ENCODE data around the gene ZFAND6. TPM values are rescaled to one million over a fixed set of nuclear protein-coding genes. Genes with fewer than 3 reads are reported as not detected.

ZFAND6 gene
- total RNA-seq, 1 donor from 2014 or later = 59.2 TPM

DNA sequence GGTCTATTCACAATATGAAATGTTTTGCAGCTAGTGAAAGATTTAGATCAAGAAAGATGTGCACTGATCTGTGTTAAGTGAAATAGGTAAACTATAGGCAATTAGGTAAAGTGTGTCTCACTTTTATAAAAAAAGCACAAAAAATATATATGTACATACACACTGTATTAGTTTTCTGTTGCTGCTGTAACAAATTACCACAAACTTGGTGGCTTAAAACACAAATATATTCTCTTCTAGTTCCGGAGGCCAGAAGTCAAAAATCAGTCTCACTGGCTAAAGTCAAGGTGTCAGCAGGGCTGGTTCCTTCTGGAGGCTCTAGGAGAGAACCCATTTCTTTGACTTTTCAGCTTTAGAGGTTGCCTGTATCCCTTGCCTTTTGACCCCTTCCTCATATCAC is 104.4 kb downstream of the ZFAND6 start:
- intact Hi-C loops (cut with micrococcal nuclease) = no loop called here

DNA sequence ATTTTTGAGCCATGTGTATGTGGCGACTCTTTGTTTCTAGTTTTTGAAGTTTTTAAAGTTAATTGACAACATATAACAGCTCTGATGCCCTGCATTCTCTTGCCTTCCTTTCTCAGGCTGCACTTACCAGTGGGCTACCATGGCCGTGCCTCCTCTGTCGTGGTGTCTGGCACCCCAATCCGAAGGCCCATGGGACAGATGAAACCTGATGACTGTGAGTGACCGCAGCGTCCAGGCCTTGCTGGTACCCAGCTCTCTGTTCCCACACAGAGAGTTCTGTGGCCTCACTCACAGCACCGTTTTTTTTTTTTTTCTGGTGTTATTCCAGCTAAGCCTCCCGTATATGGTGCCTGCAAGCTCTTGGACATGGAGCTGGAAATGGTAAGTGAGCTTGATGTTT is 108.5 kb downstream of the ZFAND6 start:
- intact Hi-C loops (cut with micrococcal nuclease) = no loop called here

GRCh38 chr15:80168421-80168820 is 108.9 kb downstream of the ZFAND6 start:
- intact Hi-C loops (cut with micrococcal nuclease) = no loop called here

- intact Hi-C loops (cut with micrococcal nuclease) = loop anchor here (5.0 to 10.0 kb wide), 2 partner anchors 318 to 405 kb away; no protein-coding TSS in a partner anchor
These were observed 110.4 kb downstream of the ZFAND6 start for GRCh38 chr15:80169768-80170357.

DNA sequence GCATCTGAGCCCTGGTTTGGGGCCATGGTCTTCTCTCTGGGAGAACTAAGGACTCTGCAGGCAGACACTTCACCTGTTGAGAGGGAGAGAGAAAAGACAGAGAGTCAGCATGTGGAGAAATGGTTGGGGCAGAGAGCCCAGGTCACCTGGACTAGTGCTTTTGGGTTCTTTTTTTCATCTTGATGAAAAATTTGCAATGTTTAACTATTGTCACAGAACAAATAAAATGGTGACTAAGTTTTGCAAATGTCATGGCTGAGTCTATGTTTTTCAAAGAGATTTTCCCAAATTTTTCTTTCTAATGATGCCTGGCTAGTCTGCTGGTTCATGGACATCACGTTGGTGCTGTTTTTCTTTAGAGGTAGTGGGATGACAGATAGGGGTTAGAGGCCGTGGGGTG is 111.1 kb downstream of the ZFAND6 start:
- intact Hi-C loops (cut with micrococcal nuclease) = loop anchor here (5.0 to 10.0 kb wide), 2 partner anchors 318 to 406 kb away; no protein-coding TSS in a partner anchor

- intact Hi-C loops (cut with micrococcal nuclease) = loop anchor here (2.0 to 10.0 kb wide), 3 partner anchors 81 to 407 kb away; no protein-coding TSS in a partner anchor
These were observed 112.3 kb downstream of the ZFAND6 start for GRCh38 chr15:80171787-80172186.

- intact Hi-C loops (cut with micrococcal nuclease) = loop anchor here (2.0 to 10.0 kb wide), 3 partner anchors 82 to 408 kb away; no protein-coding TSS in a partner anchor
These were observed 112.9 kb downstream of the ZFAND6 start for GRCh38 chr15:80172401-80172800.

GRCh38 chr15:80173022-80173759 is 113.7 kb downstream of the ZFAND6 start:
- intact Hi-C loops (cut with micrococcal nuclease) = loop anchor here (1.0 to 10.0 kb wide), 6 partner anchors 20 to 408 kb away; partner anchors contain the start of gene ZFAND6

DNA sequence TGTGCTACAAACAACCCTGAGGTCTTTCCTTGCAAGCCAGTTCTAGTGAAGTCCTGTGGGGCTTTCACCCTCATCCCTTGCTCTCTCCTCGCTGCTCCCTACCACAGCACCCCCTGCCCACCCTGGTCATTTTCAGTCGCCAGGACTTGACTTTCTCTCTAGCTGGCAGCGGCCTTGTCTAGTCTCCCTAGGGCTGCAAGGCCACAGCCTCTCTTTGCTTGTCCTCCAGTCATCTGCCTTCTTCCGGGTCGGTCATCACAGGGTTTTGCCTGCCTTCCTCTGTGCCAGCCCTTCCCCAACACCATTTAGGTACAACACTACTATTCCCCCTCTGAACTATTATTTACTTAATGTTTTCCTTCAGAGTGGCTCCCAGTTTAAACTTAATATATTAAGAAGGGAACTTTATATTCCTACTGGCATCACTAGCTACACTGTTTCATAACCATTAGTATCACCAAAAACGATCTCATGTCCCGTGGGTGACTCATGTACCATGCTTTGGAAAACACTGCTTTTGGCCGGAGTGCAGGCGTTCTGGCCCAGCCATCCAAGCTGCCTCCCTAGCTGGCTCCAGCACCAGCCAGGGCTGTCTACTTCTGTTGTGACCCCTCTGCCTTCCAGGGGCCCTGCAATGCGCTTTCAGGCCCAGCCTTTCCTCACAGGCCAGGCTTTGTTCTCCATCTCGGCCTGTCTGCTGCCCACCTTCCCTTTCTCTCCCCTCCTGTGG is 114.7 kb downstream of the ZFAND6 start:
- intact Hi-C loops (cut with micrococcal nuclease) = loop anchor here (5.0 to 10.0 kb wide), 2 partner anchors 322 to 409 kb away; no protein-coding TSS in a partner anchor

DNA sequence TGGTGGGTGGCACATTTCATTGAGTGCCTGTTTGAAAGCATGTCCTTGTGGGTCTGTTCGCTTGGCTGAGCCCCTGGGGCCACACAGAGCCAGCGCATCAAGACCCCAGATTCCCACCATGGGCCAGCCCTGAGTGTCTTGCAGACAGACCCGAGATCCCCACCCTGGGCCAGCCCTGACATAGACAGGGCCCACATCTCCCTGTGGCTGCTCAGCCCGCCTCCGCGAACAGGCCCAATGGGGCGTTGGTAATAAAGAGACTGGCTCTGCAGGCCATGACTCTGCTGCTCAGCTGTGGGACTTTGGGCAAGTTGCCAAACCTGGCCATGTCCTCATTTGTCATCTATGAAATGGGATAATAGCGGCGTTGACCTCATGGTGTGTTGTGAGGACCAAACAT is 116.0 kb downstream of the ZFAND6 start:
- intact Hi-C loops (cut with micrococcal nuclease) = loop anchor here (10.0 kb wide), 1 partner anchor 411 kb away; no protein-coding TSS in a partner anchor

DNA sequence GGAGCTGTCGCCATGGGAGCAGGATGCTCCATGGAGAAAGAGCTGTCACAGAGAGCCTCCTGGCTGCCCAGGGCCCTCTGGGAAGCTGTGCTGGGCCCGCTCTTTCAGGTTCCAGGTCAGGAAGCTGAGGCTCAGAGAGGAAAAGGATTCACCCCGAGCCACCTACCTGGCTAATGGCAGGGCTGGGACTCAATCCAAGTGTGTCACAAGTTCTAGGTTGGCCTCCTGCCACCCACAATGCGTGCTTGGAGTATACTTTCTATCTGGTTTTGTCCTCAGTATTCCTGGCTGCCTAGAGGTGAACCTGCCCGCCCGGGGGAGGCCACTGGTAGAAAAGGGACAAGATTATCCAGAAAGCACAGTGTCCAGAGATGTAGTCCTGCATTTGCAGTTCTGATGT is 117.0 kb downstream of the ZFAND6 start:
- intact Hi-C loops (cut with micrococcal nuclease) = loop anchor here (10.0 kb wide), 1 partner anchor 412 kb away; no protein-coding TSS in a partner anchor

DNA sequence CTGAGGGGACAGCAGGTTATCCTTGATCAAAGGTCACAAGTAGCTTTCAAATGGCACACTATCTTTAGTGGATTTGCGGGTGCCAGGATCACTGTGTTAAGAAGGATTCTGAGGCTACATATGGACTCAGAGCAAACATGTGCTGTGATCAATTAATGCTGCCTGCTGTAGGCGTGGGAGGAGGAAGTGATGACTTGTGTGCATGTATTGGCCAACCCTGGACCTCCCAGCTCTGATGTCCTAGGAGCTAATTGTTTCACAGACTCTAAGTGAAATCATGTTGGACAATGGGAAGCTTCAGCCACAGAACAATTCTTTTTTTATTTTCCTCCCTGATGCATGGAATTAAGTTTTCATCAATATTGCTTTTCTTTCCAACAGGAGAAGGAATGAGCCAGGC is 117.7 kb downstream of the ZFAND6 start:
- intact Hi-C loops (cut with micrococcal nuclease) = loop anchor here (10.0 kb wide), 1 partner anchor 412 kb away; no protein-coding TSS in a partner anchor

GRCh38 chr15:80179025-80179759 is 119.7 kb downstream of the ZFAND6 start:
- intact Hi-C loops (cut with micrococcal nuclease) = loop anchor here (10.0 kb wide), 1 partner anchor 414 kb away; no protein-coding TSS in a partner anchor

DNA sequence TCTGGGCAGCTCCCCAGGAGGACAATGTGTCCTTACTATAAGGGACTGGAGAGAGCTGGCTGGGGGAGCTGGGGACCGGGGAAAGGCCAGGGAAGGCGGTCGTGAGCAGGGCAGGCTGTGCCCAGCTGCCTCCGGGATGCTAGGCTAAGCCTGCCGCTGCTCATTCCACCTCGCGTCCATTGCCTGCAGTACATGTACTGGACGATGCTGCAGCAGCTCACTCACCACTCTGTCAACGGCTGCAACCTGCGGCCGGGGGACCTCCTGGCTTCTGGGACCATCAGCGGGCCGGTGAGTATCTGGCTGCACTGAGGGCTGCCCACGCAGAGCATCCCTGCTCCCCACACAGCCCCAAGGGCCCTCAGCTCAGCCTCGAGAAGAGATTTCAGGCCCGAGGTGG is 120.5 kb downstream of the ZFAND6 start:
- intact Hi-C loops (cut with micrococcal nuclease) = loop anchor here (10.0 kb wide), 1 partner anchor 415 kb away; no protein-coding TSS in a partner anchor

- intact Hi-C loops (cut with micrococcal nuclease) = no loop called here
These were observed 121.0 kb downstream of the ZFAND6 start for GRCh38 chr15:80180468-80180867.

- intact Hi-C loops (cut with micrococcal nuclease) = no loop called here
These were observed 121.5 kb downstream of the ZFAND6 start for GRCh38 chr15:80180986-80181385.

- intact Hi-C loops (cut with micrococcal nuclease) = no loop called here
These were observed 123.3 kb downstream of the ZFAND6 start for GRCh38 chr15:80182611-80183261.

DNA sequence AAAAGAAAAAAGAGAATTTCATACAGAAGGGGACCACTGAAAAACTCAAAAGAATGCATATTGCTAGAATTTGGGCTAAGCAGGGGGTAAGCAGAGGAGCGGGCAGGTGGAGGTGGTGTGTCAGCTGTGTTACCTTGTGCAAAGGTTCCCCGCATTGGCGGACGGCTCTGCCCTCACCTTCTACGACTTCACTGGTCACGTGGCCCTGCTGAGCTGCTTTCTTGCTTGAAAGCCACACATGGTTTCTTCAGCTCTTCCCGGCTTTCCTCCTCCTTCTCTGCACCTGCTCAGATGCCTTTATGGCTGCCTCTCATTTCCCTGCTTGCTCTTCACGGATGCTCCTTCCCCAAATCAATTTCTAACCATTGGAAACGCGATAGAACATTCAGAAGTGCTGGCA is 123.8 kb downstream of the ZFAND6 start:
- intact Hi-C loops (cut with micrococcal nuclease) = no loop called here

DNA sequence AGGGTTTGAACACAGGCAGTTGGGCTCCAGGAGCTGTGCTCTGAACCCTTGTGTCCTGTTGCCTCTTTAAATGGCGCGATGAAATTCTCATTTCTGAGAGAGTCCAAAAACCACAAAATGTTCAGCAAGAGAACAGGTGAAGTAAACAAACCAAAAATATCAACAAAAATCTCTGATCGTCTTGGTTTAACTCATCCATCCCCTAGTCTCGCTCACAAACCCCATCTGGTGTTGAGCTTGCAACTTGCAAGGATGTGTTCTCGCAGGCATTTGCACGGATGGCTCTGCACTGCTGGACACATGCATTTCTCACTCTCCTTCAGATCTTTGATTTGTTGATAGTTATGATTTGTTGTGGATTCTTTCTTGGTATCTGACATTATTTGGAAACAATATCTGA is 124.4 kb downstream of the ZFAND6 start:
- intact Hi-C loops (cut with micrococcal nuclease) = no loop called here

GRCh38 chr15:80184554-80184953 is 125.1 kb downstream of the ZFAND6 start:
- intact Hi-C loops (cut with micrococcal nuclease) = no loop called here

All from T-helper 1 cell treated with Interleukin-12 subunit alpha and Interleukin-12 subunit beta and Interleukin-4 antibody, amounts not matched to agents 30 ng/mL and 1 ng/mL, for 36 hours (primary cell).